ENCODE results near the gene ADIPOR2.

DNA sequence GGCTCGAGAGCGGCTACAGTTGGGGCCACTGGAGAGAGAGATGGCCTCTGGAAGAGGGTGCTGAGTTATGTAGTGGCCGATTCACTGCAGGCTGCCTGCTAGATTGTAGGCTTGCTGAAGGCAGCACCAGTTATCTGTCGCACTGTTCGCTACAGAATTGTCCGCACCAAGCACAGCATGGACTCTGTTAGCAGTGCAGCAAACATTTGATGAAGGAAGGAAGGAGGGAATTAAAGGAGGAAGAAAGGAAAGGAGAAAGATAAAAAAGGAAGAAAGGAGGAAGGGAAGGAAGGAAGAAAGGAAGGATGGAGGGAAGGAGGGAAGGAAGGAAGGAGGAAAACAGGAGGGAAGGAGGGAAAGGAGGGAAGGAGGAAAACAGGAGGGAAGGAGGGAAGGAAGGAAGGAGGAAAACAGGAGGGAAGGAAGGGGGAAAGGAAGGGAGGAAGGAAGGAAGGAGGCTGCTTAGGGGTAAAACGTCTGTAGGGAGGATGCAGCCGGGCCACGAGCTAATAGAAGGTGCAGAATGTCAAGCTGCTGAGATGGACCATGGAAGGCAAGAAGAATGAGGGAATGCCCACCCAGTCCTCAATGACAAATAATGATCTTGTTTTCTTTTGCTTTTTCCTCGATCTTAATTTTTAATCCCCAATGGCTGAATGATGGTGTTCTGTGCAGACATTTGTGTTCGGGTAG is 27.3 kb upstream of the ADIPOR2 start:
- TF ChIP-seq CTCF (IDR thresholded peaks at IDR 0.05) (no peak), POLR2A (IDR thresholded peaks at IDR 0.05) (no peak)
